HUES64 (cell line): ENCODE data around the gene SLC26A11.

Experiments used
- H3K27ac ChIP-seq: 2 replicates; pipeline ENCODE4 v1.7.0; 2013; ENCODE audit warnings: low read depth, low read length, inconsistent platforms
- H3K27me3 ChIP-seq: 2 replicates; pipeline ENCODE4 v1.6.1; 2013; ENCODE audit warnings: mild to moderate bottlenecking, low read length; ENCODE audit not compliant: insufficient read depth
- H3K36me3 ChIP-seq: 2 replicates; pipeline ENCODE4 v1.6.1; 2013; ENCODE audit warnings: mild to moderate bottlenecking, low read length; ENCODE audit not compliant: insufficient read depth
- H3K4me1 ChIP-seq: 2 replicates; pipeline ENCODE4 v1.6.1; 2013; ENCODE audit warnings: mild to moderate bottlenecking, low read length, moderate library complexity; ENCODE audit not compliant: insufficient read depth
- H3K4me3 ChIP-seq: 2 replicates; pipeline ENCODE4 v1.5.1; 2013; ENCODE audit warnings: mild to moderate bottlenecking, low read length, moderate library complexity
- H3K9ac ChIP-seq: 2 replicates; pipeline ENCODE4 v1.6.1; 2013; ENCODE audit warnings: mild to moderate bottlenecking, low read depth, low read length
- H3K9me3 ChIP-seq: 2 replicates; pipeline ENCODE4 v1.6.1; 2013; ENCODE audit warnings: low read depth, low read length; ENCODE audit not compliant: insufficient read depth
- WGBS: fragments of 150-250, 120-280 bp; methylation state at CpG from one replicate; pipeline ENCODE4 v1.1.7; 2013; ENCODE audit warnings: missing lambda C conversion rate; 5-methylcytosine and 5-hydroxymethylcytosine counted together

Gene SLC26A11

DNA sequence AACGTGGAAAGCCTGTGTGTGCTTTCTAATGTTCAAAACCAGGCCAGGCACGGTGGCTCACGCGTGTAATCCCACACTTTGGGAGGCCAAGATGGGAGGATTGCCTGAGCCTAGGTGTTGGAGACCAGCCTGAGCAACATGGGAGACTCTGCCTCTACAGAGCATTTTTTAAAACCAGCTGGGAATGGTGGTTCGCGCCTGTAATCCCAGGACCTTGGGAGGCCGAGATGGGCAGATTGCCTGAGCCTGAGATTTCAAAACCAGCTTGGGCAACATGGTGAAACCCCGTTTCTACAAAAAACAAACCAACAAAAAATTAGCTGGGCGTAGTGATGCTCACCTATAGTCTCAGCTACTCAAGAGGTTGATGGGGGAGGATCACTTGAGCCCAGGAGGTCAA, 66.8 kb downstream of the SLC26A11 start:
- H3K36me3 ChIP-seq, result peaks cover 37% of the 10 kb centered on the region
- 0 out of 2 replicates have a peak, but pooled peaks cover 3% of the 10 kb centered on the region for H3K4me1 ChIP-seq
- no peak overlapping the region for H3K4me3 ChIP-seq
- 91% methylated on average over 9 of the region's 9 CpGs for WGBS
- H3K27ac ChIP-seq, result no peak overlapping the region
- H3K9ac ChIP-seq, result no peak overlapping the region
- H3K27me3 ChIP-seq, result no peaks in the 10 kb centered on the region
- no peaks in the 10 kb centered on the region for H3K9me3 ChIP-seq

DNA sequence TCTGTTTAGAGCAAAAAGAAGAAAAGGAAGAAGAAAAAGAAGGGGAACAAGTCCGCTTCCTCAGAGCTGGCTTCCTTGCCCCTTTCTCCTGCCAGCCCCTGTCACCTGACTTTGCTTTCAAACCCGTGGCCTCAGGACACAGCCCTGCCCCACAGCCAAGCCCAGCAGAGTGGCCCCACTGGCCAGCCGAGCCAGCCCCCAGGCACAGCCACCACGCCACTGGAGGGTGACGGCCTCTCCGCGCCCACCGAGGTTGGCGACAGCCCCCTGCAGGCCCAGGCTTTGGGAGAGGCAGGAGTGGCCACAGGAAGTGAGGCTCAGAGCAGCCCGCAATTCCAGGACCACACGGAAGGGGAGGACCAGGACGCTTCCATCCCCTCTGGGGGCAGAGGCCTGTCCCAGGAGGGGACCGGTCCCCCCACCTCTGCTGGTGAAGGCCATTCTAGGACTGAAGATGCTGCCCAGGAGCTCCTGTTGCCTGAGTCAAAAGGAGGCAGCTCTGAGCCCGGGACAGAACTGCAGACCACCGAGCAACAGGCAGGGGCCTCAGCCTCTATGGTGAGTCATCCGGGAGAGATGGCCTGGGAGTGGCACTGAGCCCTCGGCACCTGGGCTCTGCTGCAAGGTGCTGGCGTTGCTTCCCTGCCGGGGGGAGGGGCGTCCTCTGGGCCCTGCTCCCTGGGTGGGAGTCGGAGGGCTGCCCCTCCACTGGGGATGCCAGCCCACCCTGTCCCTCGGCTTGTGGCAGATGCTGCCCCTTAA, 67.8 kb downstream of the SLC26A11 start:
- H3K36me3 ChIP-seq, result peaks cover 46% of the 10 kb centered on the region
- H3K4me3 ChIP-seq, result no peak overlapping the region
- 88% methylated on average over 22 of the region's 22 CpGs for WGBS
- no peaks in the 10 kb centered on the region for H3K27me3 ChIP-seq
- no peaks in the 10 kb centered on the region for H3K9me3 ChIP-seq
- no peak overlapping the region for H3K27ac ChIP-seq
- 0 out of 2 replicates have a peak, but pooled peaks cover 3% of the 10 kb centered on the region for H3K4me1 ChIP-seq
- H3K9ac ChIP-seq, result no peak overlapping the region

DNA sequence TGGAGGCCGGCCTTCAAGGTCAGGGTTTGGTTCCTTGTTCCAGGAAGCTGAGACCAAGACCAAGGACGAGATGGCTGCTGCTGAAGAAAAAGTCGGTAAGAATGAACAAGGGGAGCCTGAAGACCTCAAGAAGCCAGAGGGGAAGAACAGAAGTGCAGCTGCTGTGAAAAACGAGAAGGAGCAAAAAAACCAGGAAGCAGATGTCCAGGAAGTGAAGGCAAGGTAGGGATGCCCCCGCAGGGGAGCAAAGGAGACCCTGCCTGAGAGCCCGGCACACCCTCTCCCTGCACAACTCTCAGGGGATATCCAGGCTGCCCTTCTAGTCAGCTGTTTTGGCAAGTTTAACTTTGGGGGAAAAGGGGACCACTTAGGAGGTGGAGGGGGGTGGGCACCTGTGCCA, 69.4 kb downstream of the SLC26A11 start:
- WGBS, result 90% methylated on average over 6 of the region's 6 CpGs
- Histone ChIP-seq H3K36me3 (peaks cover 55% of the 10 kb centered on the region), H3K9ac (no peak overlapping the region)

DNA sequence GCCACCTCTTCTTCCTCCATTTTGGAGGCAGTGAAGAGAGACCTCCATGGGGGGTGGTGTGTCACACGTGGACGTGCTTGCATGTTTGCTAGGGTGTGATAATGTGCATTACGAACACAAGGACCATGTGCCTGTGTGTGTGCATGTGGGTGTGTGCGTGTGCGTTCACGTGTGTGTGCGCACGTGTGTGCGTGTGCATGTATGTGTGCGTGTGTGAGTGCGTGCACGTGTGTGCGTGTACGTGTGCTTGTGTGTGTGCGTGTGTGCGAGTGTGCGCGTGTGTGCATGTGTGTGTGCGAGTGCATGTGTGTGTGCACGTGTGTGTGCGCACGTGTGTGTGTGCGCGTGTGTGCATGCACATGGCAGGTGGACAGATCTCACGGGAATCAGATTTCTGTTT, 69.9 kb downstream of the SLC26A11 start:
- Histone ChIP-seq H3K4me1 (no peaks in the 10 kb centered on the region), H3K27ac (no peak overlapping the region), H3K4me3 (no peak overlapping the region), H3K36me3 (peaks cover 61% of the 10 kb centered on the region), H3K9me3 (no peaks in the 10 kb centered on the region), H3K27me3 (no peaks in the 10 kb centered on the region), H3K9ac (no peak overlapping the region)
- WGBS, result 89% methylated on average over 25 of the region's 25 CpGs

More for the DNA sequence above, 69.4 kb downstream of the SLC26A11 start:
- Histone ChIP-seq H3K4me3 (no peak overlapping the region), H3K4me1 (no peaks in the 10 kb centered on the region), H3K9me3 (no peaks in the 10 kb centered on the region), H3K27ac (no peak overlapping the region), H3K27me3 (no peaks in the 10 kb centered on the region)

GRCh38 chr17:80291260-80291659, 71.0 kb downstream of the SLC26A11 start:
- H3K27me3 ChIP-seq, result no peaks in the 10 kb centered on the region
- H3K36me3 ChIP-seq, result peaks cover 71% of the 10 kb centered on the region
- no peak overlapping the region for H3K4me3 ChIP-seq
- H3K9ac ChIP-seq, result no peak overlapping the region
- H3K27ac ChIP-seq, result no peak overlapping the region
- no peaks in the 10 kb centered on the region for H3K4me1 ChIP-seq
- H3K9me3 ChIP-seq, result no peaks in the 10 kb centered on the region
- 98% methylated on average over 6 of the region's 6 CpGs for WGBS

GRCh38 chr17:80291691-80292487, 71.7 kb downstream of the SLC26A11 start:
- Histone ChIP-seq H3K4me3 (no peak overlapping the region), H3K4me1 (no peaks in the 10 kb centered on the region), H3K27ac (no peak overlapping the region), H3K36me3 (peaks cover 78% of the 10 kb centered on the region), H3K9ac (no peak overlapping the region), H3K9me3 (no peaks in the 10 kb centered on the region), H3K27me3 (no peaks in the 10 kb centered on the region)
- 93% methylated on average over 20 of the region's 20 CpGs for WGBS

DNA sequence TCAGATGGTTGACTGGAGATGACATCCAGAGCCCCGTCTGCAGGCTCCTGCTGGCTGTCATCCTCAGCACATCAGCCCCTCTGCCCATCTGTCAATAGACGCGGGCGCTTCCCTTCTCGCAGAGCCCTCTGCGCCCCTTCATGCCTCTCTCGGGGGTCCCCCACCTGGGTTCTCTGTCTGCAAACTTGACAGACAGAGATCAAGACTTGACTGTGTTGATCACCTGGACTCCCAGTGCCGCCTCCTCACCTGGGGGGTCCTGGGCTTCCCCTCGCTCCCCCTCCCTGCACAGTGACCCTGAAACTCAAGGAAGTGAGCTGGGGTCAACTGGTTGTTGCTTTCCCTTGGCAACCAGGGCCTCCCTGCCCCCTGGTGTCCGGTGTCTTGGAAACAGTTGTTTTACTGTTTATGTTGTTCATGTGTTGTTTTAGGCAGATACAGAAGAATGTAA, 72.3 kb downstream of the SLC26A11 start:
- H3K27ac ChIP-seq, result no peak overlapping the region
- WGBS, result 92% methylated on average over 10 of the region's 10 CpGs
- H3K36me3 ChIP-seq, result peaks cover 79% of the 10 kb centered on the region
- no peaks in the 10 kb centered on the region for H3K27me3 ChIP-seq
- no peaks in the 10 kb centered on the region for H3K9me3 ChIP-seq
- H3K4me3 ChIP-seq, result no peak overlapping the region
- H3K4me1 ChIP-seq, result no peaks in the 10 kb centered on the region
- no peak overlapping the region for H3K9ac ChIP-seq

- Histone ChIP-seq H3K9ac (no peak overlapping the region), H3K4me1 (no peaks in the 10 kb centered on the region), H3K27me3 (no peaks in the 10 kb centered on the region), H3K36me3 (peaks cover 83% of the 10 kb centered on the region), H3K9me3 (no peaks in the 10 kb centered on the region), H3K27ac (no peak overlapping the region), H3K4me3 (no peak overlapping the region)
- WGBS, result 96% methylated on average over 6 of the region's 7 CpGs
Measured at GRCh38 chr17:80294210-80294609, 74.0 kb downstream of the SLC26A11 start.

DNA sequence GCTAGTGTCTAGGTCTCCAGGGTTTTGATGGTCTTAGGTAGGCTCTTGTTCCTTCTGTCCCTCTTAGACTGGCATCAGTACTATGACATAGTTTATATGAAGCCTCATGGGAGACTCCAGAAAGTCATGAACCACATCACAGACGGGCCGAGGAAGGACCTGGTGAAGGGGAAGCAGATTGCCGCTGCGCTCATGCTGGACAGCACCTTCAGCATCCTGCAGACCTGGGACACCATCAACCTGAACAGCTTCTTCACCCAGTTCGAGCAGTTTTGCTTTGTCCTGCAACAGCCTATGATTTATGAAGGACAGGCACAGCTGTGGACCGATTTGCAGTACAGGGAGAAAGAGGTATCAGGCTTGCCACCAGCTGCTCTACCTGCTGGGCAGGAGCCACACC, 74.4 kb downstream of the SLC26A11 start:
- Histone ChIP-seq H3K4me1 (no peaks in the 10 kb centered on the region), H3K27ac (no peak overlapping the region), H3K9me3 (no peaks in the 10 kb centered on the region), H3K9ac (no peak overlapping the region), H3K36me3 (peaks cover 85% of the 10 kb centered on the region), H3K27me3 (no peaks in the 10 kb centered on the region), H3K4me3 (no peak overlapping the region)
- 90% methylated on average over 6 of the region's 6 CpGs for whole genome bisulfite sequencing

DNA sequence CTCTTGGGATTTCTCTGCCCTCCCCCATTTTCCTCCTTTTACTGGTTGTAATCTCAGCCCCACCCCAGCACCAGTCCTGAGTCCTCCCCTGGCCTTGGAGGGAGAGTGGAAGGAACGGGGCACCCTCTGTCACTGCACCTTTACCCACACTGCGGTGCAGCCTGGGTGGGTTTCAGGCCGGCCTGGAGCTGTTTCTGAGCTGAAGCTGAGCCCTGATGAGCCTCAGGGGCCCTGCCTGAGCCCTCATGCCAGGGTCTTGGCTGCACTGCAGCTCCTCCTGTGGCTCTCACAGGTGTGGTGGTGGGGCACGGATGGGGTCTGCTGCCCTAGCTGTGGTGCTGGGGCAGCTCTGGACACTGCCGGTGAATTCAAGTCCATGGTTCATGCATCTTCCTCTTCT, 74.9 kb downstream of the SLC26A11 start:
- WGBS, result 95% methylated on average over 5 of the region's 5 CpGs
- Histone ChIP-seq H3K4me3 (no peak overlapping the region), H3K36me3 (peaks cover 84% of the 10 kb centered on the region), H3K27me3 (no peaks in the 10 kb centered on the region), H3K27ac (no peak overlapping the region), H3K4me1 (no peaks in the 10 kb centered on the region), H3K9me3 (no peaks in the 10 kb centered on the region), H3K9ac (no peak overlapping the region)

GRCh38 chr17:80295559-80295958, 75.3 kb downstream of the SLC26A11 start:
- peaks cover 80% of the 10 kb centered on the region for H3K36me3 ChIP-seq
- no peaks in the 10 kb centered on the region for H3K9me3 ChIP-seq
- H3K4me1 ChIP-seq, result no peaks in the 10 kb centered on the region
- 97% methylated on average over 6 of the region's 6 CpGs for WGBS
- no peak overlapping the region for H3K4me3 ChIP-seq
- H3K27me3 ChIP-seq, result no peaks in the 10 kb centered on the region
- no peak overlapping the region for H3K27ac ChIP-seq
- no peak overlapping the region for H3K9ac ChIP-seq
